ENCODE measurements around the gene NCOR2. TPM values are rescaled to one million over a fixed set of nuclear protein-coding genes. Genes with fewer than 3 reads are reported as not detected.

NCOR2 gene
- total and polyA plus RNA-seq, 2 of the 8 experiments (the other 6 are each of a cell fraction or from before 2014, with no cell fraction given): 14.8 to 275 TPM

- no peak overlapping the region for H4K91ac ChIP-seq (replicated peaks; ENCODE audit: insufficient read length, low read length)
- no peak overlapping the region for H2BK20ac ChIP-seq (ENCODE audit: low read length)
- no peak overlapping the region for H2BK12ac ChIP-seq (ENCODE audit: low read depth, low read length)
- H3K79me2 ChIP-seq (ENCODE audit: control insufficient read depth in 1 of 2, insufficient read depth in 2 of 2, low read length in 2 of 2): no peaks in the 10 kb centered on the region
- TF ChIP-seq CREB1 (IDR thresholded peaks at IDR 0.05): no peak
- no peak overlapping the region for H2BK15ac ChIP-seq (ENCODE audit: low read length)
- H3K4me2 ChIP-seq (ENCODE audit: insufficient read depth in 1 of 2, low read depth in 2 of 2, low read length in 2 of 2): no peak overlapping the region
- POLR2A ChIA-PET (ENCODE audit: partially characterized antibody): no interaction called here
- FAIRE-seq (no peak), DNase-seq (ENCODE audit: low read depth in 1 of 2, low spot score in 2 of 2) (no peak)
- no peak overlapping the region for H3K18ac ChIP-seq (ENCODE audit: extremely low read depth, low read length)
- CTCF ChIA-PET (ENCODE audit: partially characterized antibody): interaction anchor here (0.8 to 2.4 kb wide), 8 partner anchors 9 to 185 kb away, joined by 3 to 14 read pairs (median 4); no protein-coding TSS in a partner anchor
- no peaks in the 10 kb centered on the region; the same call in 1 of the 2 replicates for H3K23me2 ChIP-seq (ENCODE audit: low read depth, low read length)
- 95% methylated on average over 5 of the region's 5 CpGs; no CpG with 5 or more reads in 1 of the 2 experiments for WGBS, 2 experiments (ENCODE audit: extremely low coverage in 1 of 2, insufficient coverage in 1 of 2, insufficient read length in 1 of 2, insufficient replicate concordance in 2 of 2, low coverage in 1 of 2, low lambda C conversion rate in 2 of 2, missing lambda C conversion rate in 1 of 2)
- H3K14ac ChIP-seq (ENCODE audit: insufficient read length): no peak overlapping the region
- H2AFZ ChIP-seq (ENCODE audit: low read length): no peak overlapping the region
- no peak overlapping the region for H3K23ac ChIP-seq (ENCODE audit: insufficient read length)
- H2BK5ac ChIP-seq (ENCODE audit: low read depth, low read length): no peak overlapping the region
- H3K36me3 ChIP-seq (ENCODE audit: control insufficient read depth in 2 of 4, insufficient read depth in 4 of 4, low read length in 3 of 4): no peaks in the 10 kb centered on the region
- H3K9me3 ChIP-seq (ENCODE audit: insufficient read depth in 2 of 2, low read depth in 1 of 2, low read length in 1 of 2): peaks cover 5% of the 10 kb centered on the region in 2 experiments; a peak in 2 of 4 replicates
- no peak overlapping the region for H3K9ac ChIP-seq (replicated peaks in 1 of 4; ENCODE audit: extremely low read depth in 1 of 4, low read depth in 3 of 4, low read length in 3 of 4)
- no peaks in the 10 kb centered on the region for H3K27me3 ChIP-seq (replicated peaks in 1 of 4; ENCODE audit: control insufficient read depth in 3 of 4, extremely low read depth in 1 of 4, insufficient read depth in 3 of 4, low read length in 3 of 4)
- no peak overlapping the region for H3K4ac ChIP-seq (replicated peaks; ENCODE audit: insufficient read length, low read depth, low read length)
- no peak overlapping the region for H4K8ac ChIP-seq (ENCODE audit: extremely low read depth, insufficient read depth, low read length)
- peaks cover 0 to 6% (median under 1%) of the 10 kb centered on the region in 4 experiments; a peak in 2 of 7 replicates for H3K4me1 ChIP-seq (replicated peaks in 1 of 4; ENCODE audit: control insufficient read depth in 3 of 4, insufficient read depth in 4 of 4, low read length in 3 of 4)
- no peaks in the 10 kb centered on the region for H4K20me1 ChIP-seq (replicated peaks in 1 of 2; ENCODE audit: control insufficient read depth in 1 of 2, insufficient read depth in 2 of 2, low read length in 2 of 2)
- H2AK5ac ChIP-seq (ENCODE audit: low read depth, low read length): no peak overlapping the region
- no peak overlapping the region for H4K5ac ChIP-seq (ENCODE audit: insufficient read length, low read depth, low read length)
- no peaks in the 10 kb centered on the region for H3K79me1 ChIP-seq (ENCODE audit: low read depth, low read length)
- no peak overlapping the region for H3K56ac ChIP-seq (replicated peaks; ENCODE audit: insufficient read length, low read depth, low read length)
- H3K4me3 ChIP-seq (ENCODE audit: extremely low read depth in 1 of 4, insufficient read depth in 2 of 4, low read depth in 3 of 4, low read length in 4 of 4): no peak overlapping the region
- no peak overlapping the region for H3K27ac ChIP-seq (ENCODE audit: low read depth, low read length)
- no peak overlapping the region for H2BK120ac ChIP-seq (replicated peaks; ENCODE audit: low read depth, low read length)
Measured at GRCh38 chr12:124579921-124580517, 12.6 kb upstream of the NCOR2 start.

Data from H1 (cell line).